ENCODE results near the gene CDC42BPB.
"Not testable (repeated sequence)": the region's sequence is repeated elsewhere in the genome, so short reads cannot be mapped to it uniquely, and the experiment has no call there.

CDC42BPB gene

DNA sequence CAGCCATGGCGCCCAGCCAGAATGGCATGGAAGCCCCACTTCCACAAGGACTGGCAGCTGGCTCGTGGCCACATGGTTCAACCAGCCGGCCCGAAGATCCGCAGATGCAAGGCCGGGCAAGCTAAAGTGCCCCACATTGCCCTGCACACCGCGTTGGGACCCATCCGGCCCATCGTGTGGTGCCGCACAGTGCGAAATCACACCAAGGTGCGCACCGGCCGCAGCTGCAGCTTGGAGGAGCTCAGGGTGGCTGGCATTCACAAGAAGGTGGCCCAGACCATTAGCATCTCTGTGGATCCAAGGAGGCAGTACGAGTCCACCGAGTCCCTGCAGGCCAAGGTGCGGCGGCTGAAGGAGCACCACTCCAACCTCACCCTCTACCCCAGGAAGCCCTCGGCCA is 15.9 kb downstream of the CDC42BPB start:
- no peak for DNase-seq

DNA sequence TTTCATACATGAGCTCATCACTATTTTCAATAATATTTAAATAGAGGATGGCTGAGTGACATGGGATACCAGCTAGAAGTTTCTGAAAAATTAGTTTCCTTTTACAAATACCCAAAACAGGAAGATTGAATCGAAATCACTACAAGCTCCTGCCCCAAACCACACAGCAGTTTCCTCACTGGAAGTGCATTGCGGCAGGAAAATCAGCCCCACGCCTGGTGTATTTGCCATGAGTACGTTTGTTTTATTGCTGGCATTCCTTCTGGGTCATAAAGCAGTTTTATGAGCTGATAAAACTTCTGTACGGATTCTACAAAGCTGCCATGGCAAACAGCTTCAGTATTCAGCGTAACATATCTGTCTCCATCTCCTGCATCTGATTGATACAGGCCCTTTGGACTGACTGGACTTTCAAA is 23.7 kb downstream of the CDC42BPB start:
- no peak for DNase-seq

DNA sequence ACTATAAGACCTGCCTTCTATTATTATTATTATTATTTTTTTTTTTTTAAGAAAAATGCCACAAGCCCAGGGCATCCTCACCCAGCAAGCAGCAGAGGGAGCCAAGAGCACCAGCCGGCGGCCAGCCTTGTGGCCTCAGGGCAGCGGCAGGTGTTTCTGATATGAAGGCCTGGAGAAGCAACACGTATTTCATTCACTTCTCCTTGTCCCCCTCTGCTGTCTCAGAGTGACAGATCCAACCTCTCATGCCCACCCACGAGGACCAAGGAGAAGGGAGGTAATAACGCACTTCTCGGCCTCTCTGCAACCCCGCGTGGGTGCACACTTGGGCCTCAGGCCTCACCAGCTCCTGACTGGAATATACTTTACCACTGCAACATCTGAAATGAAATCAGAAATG is 25.4 kb downstream of the CDC42BPB start:
- DNase-seq: no peak

DNA sequence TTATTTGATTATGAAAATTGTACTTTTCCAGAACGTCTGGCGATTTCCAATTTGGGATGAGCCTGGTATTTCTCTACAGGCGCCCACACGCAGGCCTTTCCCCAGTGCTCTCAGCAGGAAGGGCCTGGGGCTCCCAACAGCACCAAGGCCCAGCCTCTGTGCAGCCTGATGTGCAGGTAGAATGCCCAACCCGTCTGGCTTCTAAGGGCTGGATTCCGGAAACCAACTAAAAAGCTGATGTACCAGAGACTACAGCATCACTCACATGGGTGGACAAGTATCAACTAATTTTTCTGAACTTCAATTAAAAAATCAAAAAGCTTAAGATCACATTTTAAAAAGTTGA is 25.8 kb downstream of the CDC42BPB start:
- no peak for DNase-seq

DNA sequence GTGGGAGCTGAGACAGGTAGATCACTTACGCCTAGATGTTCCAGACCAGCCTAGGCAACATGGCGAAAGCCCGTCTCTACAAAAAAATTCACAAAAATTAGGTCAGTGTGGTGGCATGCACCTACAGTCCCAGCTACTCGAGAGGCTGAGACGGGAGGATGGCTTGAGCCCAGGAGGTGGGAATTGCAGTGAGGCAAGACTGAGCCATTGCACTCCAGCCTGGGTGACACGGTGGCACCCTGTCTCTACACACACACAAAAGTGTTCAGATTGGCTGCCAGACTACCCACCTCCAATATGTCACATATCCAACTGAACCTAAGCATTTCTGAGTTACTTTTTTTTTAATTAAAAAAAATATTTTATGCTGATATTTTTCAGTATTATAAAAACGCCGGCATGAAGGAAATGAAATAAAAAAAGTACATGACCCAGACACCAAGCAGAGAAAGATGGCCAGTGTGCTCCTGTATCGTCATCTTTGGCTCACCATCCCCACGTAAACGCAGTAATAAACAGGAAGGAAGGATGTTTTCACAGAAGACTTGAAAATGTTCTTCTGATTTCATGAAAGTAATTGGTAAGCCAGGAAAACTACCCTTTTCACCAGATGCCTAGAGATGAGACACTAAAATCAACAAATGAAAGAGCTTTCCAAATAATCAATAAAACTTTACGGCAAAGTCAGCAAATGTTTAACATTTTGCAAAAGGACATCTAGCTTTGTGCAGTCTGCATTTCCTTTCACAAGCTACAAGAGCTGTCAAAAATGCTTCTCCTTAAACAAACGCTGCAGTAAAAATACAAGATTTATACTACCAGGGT is 26.4 kb downstream of the CDC42BPB start:
- no peak for DNase-seq

DNA sequence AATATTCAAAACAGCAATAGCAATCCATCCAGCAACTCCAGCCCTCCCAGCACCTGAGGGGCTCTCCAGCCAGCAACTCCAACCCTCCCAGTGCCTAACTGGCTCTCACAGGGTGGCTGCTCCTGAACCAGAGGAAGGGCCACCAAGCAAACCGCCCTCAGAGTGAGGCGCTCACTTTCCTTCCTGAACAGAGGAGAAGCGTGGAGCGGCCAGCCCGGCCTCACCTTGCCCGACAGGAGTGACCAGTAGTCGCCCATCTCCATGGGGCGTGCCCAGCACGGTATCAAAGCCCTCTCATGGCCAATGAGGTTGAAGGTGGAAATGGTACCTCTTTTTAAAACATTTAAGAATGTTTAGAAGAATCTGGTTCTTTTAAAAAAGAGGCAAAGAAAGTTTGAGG is 27.4 kb downstream of the CDC42BPB start:
- DNase-seq: no peak

DNA sequence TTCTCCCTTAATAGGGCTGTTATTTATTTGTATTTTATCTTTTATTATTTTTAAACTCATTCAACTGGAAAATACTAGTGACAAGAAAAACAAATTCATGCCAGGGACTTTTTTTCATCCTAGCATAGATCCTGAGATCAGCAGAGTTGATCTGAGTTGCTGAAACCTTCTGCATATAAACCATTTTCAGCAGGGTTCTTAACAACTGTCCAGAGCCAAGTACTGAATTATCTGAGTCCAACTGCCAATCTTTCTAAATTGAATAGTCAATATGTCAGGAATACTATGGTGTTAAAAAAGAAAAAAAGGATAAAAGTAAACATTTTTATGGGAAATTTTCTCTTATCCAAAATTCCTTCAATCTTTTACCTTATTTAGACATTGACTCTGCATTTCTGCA is 28.6 kb downstream of the CDC42BPB start:
- no peak for DNase-seq

DNA sequence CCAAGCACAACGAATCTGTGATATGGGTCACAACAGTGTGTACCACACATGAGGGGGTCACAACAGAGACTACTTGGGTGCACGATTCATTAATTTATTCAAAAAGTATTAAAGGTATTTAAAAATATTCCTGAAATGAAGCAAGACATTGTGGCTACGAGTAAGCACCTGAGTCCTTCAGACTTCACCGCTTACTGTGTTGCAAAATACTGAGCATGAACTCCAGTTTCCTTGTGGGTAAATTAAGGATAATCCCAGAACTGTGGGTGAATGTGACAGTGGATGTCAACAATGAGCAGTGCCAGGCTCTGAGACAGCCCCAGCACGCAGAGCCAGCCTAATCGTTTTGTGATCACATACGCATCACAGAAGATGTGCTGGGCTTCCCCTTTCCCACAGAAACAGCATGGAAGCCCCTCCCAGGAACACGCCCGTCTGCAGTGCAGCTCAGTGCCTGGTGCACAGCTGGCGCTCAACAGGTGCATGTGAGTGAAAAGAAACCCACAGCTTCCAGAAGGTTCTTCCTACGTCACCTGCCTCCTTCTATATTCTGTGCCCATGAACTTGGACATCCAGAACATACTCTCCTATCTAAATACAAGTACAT is 29.1 kb downstream of the CDC42BPB start:
- DNase-seq: no peak

DNA sequence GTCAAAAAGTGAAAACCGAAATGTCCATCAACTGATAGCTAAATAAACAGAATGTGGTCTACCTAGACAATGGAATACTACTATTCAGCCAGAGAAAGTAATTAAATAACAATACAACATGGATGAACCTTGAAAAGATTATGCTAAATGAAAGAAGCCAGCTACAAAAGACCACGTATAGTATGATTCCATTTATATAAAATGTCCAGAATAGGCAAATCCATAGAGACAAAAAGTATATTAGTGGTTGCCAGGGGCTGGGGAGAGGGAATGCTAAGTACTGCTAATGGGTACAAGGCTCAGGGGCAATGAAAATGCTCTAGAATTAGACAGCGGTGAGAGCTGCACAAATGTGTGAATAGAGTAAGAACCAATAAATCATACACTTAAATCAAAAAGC is 29.9 kb downstream of the CDC42BPB start:
- no peak for DNase-seq

DNA sequence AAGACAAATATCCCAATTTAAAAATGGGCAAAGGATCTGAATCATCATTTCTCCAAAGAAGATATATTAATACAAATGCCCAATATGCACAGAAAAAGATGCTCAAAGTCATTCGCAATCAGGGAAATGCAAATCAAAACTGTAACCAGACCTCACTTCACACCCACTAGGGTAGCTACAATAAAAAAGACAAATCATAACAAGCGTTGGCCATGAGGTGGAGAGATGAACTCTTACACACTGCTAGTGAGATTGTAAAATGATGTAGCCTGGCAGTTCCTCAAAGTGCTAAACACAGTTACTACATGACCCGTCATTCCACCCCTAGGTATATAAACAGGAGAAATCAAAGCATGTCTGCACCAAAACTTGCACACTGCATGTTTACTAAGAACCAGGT is 30.4 kb downstream of the CDC42BPB start:
- DNase-seq: no peak

DNA sequence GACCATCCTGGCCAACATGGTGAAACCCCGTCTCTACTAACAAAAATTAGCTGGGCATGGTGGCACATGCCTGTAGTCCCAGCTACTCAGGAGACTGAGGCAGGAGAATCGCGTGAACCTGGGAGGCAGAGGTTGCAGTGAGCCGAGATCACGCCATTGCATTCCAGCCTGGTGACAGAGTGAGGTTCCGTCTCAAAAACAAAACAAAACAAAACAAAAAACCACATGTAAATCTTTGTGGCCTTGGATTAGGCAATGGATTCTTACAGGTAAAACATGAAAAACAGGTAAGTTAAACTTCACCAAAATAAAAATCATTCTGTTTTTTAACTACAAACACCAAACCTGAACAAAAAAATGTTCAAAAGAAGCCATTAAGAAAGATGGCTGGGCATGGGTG is 31.2 kb downstream of the CDC42BPB start:
- not testable (repeated sequence) for DNase-seq

DNA sequence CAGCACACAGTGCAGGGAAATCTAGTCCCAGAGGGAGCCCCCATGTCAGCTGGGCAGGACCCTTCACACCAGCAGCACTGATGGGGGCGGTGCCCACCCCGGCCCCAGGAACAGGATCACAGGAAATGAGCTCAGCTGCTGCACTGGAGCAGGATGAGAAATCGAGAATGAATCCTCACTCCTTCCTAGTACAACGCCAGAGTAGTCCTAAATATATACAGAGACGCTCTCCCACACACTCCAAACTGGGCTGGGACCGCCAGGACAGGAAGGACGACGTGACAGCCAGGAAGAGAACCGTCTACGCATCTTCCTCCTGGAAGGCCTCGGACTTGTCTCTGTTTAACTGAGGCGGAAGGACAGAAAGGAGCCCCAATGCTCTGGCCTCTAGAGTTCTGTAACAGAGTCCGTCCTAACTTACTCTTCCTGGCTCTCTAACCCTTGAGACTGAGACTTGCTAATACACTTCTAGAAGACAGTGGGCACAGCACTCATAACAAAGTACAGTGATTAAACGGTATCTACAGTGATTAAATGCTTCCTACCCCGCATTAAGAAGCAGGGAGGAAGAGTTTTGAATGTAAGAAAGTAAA is 33.4 kb downstream of the CDC42BPB start:
- peak; percentile 66 to 72 for DNase-seq

DNA sequence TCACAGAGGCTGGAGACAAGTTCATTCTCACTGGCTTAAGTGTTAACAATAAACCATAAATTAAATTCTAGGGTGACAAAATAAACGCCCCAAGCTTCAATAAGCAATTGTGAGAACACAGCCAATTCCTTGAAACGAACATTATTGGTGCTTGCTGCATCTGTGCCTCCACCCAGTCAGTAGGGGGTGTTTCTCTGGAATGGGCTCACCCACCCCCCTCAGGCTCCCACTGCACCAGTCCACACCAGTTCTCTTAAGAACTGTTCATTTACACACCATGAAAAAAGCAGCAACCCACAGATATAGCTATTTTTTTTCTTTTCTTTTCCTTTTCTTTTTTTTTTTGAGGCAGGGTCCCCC is 34.7 kb downstream of the CDC42BPB start:
- no peak for DNase-seq

DNA sequence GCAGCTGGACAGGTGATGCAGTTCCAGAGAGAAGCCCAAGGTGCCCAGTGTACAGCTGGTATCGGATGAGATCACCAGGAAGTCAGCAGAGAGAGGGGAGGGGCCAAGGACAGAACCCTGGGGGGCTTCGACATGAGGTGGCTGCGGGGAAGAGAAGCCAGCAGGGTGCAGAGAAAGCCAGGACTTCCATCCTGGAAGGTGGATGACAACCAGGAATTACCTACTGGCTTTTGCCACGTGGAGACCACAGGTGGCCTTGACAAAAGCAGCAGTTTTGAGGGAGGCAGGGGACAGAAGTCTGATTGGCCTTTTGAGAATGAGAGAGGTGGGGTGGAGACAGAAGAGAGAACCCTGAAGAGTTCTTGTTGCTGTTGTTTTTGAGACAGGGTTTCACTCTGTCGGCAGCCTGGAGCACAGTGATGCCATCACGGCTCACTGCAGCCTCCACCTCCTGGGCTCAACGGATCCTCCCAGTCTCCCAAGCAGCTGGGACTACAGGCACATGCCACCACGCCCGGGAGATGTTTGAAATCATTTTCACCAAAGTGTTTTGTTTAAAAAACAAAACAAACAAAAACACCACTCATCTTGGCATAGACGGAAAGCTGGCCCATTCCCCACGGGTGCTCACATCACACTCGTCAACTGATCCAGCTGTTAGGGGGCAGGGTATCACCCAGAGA is 35.2 kb downstream of the CDC42BPB start:
- no peak for DNase-seq

DNA sequence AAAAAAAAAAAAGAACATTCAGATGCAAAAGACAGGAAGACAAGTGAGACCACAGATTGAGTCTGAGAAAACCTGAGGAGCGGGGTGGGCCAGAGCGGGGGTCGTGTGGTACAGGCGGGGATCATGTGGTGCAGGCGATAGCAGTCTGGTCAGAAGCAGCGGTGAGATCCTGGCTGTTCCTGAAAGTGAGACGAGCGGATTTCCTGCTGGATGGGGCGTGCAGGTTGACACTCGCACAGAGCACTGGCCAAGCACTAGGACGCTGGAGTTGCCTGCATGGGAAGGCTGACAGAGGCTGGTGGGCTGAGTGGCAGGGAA is 35.7 kb downstream of the CDC42BPB start:
- no peak for DNase-seq

DNA sequence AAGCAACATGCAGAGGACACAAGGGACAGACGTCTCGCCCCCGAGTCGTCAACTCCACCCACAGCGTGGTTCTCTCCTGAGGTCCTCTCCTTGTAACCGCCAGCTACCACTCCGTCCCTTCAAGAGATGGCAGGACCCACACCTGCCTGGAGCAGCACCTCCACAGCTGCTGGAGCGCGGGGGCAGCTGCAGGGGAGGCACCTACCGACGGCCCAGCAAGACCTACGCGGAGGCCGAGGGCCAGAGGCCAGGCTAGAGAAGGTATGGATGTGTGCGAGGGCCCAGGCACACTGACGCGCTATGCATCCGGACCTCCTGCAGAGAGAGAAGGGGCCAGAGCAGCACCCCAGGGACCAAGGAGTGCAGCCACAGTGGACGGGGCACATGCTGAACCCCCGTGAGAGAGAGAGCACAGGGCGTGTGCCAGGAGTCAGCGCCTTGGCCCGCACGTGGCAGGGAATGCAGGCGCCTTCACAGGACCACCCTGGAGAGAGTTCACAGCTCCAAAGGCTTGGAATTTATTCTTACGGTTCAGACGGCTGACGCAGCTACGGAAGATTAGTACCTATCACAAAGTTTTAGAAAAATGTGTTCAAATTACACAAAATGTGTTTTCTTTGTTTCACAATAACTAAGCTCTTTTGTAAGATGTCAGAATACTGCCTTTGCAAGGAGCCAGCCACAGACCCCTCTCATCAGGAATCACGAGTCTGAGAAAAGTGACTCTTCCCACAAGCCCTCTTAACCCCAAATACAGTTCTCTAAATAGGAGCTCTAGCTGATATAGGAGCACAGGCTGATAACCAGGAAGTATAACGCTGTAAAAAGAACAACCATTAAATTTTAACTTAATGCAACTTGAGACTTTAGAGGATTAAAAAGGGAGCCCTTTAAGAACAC is 36.8 kb downstream of the CDC42BPB start:
- DNase-seq: no peak

DNA sequence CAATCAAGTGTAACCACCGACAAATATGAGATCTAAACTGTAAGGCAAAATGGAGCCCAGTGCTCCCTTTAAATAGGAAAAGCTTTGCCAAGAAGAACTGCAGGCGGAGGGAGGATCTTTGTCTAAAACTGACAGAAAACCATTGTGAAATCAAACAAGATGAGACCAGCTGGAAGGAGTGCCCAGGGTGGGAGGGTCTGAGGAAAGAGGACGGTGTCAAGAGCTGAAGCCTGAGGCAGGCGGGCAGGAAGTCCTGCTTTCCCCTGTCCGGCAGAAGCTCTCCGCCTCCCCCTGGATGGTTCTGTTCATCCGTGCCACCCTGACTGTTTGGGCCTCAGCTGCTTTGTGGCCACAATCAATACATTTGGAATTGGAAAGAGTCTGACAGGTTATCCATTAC is 37.5 kb downstream of the CDC42BPB start:
- no peak for DNase-seq

DNA sequence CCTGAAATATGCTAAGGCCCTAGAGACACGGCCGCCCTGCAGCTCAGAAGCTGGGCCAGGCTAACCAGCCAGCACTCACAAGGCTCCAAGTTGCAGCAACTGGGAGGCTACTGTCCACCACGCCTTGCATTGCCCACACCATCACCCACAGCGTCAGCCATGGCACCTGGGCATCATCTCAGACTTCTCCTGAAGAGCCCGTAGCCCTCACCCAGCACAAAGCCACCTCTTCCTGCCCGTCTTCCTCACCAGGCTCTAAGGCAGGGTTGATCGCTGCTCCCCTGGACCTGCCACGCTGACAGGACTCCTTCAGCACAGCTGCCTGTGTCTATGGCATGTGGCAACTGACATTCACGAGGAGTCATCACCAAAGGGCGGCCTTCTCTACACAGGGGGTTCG is 38.1 kb downstream of the CDC42BPB start:
- DNase-seq: no peak

DNA sequence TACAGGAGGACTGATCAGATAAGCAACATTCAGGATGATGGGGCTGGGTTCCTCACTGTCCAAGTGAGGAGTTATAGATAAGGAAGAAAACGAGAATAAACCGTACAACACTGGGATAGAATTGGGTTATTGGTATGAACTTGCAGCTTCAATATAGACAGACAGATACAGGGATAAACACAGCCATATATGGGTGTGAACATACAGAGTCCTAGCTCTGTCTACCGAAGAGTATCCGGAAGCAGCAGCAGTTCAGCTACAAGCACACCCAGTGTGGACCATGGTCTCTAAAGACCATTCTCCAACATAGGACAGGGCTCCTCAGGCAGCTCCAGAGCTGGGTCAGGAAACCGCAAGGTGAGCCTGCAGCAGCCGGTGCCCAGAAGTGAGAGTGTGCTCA is 40.8 kb downstream of the CDC42BPB start:
- no peak for DNase-seq

DNA sequence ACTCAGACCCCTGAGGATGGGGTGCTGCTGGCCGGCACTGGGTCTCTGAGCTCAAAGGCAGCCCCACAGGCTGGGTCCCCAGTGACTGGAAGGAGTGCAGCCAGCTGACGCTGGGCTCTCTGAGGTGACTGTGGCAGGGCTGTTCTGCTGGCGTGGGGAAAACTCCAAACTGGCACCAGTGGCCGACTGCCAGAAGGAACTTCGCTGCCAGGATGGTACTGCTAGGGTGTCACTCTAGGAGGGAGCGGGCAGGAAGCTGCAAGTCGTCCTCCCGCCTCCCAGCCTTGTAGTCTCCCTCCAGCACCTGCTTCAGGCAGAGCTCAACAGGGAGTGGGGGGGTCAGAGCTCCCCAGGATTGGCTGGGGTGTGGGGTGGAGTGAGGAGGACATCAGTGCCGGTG is 41.3 kb downstream of the CDC42BPB start:
- no peak for DNase-seq

DNA sequence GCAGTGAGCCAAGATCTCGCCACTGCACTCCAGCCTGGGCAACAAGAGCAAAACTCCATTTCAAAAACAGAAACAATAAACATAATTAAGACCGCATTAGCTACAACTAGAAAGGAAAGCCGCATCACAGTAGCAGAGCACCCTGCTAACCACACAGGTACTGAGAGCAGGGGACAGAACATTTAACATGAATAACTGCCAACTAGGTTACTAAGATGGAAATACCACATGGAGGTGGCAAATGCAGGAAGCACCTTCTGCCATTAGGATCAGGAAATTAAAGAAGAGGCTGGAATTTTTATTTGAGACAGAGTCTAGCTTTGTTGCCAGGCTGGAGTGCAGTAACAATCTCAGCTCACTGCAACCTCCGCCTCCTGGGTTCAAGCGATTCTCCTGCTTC is 41.9 kb downstream of the CDC42BPB start:
- no peak for DNase-seq

DNA sequence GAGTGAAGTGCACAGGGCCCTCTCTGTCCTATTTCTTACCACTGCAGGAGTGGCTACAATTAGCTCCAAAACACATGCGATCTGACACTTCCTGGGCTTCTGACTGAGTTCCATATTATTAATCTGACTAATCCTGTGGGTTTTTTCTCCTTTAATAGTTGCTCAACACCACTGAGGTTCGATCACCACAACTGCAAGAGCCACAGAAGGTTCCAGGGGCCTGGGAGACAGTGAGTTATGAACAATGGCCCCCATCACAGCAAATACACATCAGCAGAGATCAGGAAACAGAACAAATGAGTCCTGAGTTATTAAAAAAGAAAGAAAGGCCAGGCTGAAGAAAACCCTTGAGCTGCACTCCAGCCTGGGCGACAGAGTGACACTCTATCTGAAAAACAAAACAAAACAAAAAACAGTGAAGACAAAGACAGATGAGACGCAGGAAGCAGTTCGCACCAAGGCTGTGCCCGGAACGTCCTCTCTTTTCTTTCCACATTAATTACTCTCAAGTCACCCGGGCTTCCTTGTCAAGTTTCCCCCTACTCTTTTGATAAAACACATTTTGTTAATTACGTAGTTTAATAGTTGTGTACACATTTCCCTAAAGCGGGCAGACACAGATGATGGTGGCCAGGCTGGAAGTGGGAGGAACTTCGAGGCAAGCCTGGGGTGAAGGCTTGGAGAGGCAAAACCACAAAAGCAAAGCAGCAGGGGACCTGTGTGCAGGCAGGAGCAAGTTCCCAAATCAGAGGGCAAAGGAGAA is 42.7 kb downstream of the CDC42BPB start:
- no peak for DNase-seq
